HG03439 (cell line): ENCODE measurements around the gene PTPRN2.

Source experiments
- ATAC-seq: cut with Tn5 transposase; IDR thresholded peaks from one replicate; pipeline ENCODE4 v1.9.1; 2021; ENCODE audit warnings: mild to moderate bottlenecking, moderate library complexity; ENCODE audit not compliant: unreplicated experiment

PTPRN2 gene

DNA sequence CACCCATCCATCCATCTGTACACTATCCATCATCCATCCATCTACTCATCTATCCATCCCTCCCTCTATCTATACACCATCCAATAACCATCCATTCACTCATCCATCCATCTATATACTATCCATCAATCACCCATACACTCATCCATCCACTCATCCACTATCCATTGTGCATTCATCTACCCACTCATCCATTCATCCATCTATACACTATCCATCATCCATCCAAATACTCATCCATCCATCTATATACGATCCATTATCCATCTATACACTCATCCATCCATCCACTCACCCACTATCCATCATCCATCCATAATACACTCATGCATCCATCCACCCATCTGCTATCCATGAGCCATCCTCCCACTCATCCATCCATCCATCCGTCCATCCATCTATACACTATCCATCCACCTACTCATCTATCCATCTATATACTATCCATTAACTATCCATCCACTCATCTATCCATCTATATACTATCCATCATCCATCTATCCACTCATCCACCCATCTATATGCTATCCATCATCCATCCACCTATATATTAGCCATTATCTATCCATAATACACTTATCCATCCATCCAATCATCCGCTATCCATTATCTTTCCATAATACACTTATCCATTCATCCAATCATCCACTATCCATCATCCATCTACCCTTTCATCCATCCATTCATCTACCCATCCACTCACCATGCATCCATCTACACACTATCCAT lies 765.5 kb downstream of the PTPRN2 start:
- ATAC-seq, result no peak

GRCh38 chr7:157820796-157821195 lies 766.8 kb downstream of the PTPRN2 start:
- ATAC-seq, result no peak

- no peak for ATAC-seq
Measured at GRCh38 chr7:157819455-157819807, 768.2 kb downstream of the PTPRN2 start.

- ATAC-seq, result no peak
Measured at GRCh38 chr7:157818701-157819454, 768.7 kb downstream of the PTPRN2 start.

- no peak for ATAC-seq
Measured at GRCh38 chr7:157817944-157818700, 769.5 kb downstream of the PTPRN2 start.

DNA sequence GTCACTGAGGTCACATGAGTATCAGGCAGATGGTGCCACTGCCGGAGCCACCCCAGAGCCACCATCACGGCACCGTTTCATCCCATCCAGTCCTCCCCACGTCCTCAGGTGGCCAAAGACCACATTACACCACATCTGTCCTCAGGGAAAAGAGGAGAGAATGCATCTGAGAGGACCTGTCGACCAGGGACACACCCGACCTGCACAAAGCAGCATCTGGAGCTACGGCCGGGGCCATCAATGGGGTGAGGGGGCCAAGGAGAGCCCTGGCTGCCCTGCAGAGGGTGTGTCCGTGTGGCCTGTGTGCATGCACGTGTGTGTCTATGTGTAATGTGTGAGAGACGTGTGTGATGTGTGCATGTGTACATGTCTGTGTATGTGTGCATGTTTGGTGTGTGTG lies 770.2 kb downstream of the PTPRN2 start:
- ATAC-seq, result no peak

- ATAC-seq, result no peak
Measured at GRCh38 chr7:157816526-157817250, 770.9 kb downstream of the PTPRN2 start.

GRCh38 chr7:157816086-157816485 lies 771.5 kb downstream of the PTPRN2 start:
- no peak for ATAC-seq

DNA sequence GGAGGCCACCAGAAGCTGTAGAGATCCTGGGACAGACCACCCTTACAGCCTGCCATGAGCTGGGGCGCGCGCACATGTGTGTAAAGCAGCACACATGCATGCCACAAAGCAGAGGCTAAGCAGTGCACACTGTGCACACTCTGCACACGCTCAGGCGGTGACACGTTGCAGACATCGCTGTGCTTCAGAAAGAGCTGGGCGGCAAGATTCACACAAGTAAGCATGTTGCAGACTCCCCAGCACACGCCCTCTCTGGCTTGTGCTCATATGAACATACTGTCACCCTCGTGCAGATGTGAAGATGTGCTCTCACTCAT lies 772.0 kb downstream of the PTPRN2 start:
- no peak for ATAC-seq

GRCh38 chr7:157814931-157815705 lies 772.5 kb downstream of the PTPRN2 start:
- no peak for ATAC-seq

DNA sequence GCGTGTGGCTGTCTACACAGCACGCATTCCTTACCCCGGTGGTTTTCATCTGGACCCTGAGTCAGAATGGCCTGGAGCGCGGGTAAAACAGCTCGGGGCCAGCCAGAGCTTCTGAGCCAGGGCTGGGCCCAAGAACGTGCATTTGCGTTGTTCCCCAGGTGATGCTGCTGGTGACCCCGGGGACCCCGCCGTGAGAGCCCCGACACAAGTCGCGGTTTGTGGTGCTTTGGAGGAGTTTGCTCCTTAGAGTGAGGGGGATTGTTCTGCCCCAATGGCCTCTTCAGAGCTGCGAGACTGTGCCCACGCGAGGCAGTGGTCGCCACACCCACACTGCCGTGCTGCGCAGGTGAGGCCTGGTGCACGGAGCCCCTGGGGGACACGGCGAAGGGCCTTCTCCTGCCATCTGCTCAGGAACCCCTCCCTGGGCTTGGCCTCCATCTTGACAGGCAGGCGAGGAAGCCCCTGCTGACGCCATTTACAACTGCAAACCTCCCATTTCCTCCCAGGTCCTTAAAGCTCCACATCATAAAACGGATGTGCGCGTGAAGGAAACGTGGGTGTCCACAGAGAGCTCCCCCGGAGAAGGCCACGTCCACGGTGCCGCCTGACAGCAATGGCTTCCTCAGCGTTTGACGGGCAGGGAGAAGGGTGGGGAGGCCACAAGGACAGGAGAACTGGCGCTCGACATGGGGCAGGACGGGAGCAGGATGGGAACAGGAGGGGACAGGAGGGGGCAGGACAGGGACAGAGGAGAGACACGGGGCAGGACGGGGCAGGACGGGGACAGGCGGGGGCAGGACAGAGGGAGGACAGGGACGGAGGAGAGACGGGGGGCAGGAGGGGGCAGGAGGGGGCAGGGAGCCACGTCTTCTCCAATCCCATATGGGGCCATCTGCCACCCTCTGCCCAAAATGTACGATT lies 773.6 kb downstream of the PTPRN2 start:
- ATAC-seq, result no peak

- ATAC-seq, result no peak
Measured at GRCh38 chr7:157813053-157813452, 774.6 kb downstream of the PTPRN2 start.

- ATAC-seq, result no peak
Measured at GRCh38 chr7:157811946-157812345, 775.7 kb downstream of the PTPRN2 start.

DNA sequence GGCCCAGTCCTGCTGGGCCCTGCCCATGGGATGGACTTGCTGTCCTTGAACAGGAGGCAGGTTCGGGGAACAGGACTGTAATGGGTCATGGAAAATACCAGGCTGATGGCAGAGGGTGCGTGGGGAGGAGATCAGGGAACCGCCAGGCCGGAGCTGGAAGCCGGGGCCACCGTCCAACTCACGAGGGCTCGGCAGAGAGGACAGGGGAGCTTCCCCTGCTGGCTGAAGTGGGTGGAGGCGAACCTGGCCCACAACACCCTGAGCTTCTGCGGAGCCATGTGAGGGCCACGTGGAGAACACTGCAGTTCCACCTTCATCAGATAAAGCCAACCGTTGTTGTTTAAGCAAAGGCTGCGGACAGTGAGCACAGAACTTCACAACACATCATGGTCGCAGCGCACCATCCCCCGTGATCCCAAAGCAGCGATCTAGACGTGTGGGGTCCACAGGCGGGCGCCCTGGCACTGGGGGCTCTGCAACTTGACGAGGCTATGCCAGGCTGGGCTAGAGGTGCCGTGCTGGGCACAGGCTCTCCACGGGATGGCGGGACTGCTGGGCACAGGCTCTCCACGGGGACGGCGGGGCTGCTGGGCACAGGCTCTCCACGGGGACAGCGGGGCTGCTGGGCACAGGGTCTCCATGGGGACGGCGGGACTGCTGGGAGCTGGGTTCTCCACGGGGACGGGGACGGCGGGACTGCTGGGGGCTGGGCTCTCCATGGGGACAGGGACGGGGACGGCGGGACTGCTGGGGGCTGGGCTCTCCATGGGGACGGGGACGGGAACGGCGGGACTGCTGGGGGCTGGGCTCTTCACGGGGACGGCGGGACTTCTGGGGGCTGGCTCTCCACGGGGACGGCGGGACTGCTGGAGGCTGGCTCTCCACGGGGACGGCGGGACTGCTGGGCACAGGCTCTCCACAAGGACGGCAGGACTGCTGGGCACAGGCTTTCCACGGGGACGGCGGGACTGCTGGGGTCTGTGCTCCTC lies 777.5 kb downstream of the PTPRN2 start:
- no peak for ATAC-seq

- ATAC-seq, result no peak
Measured at GRCh38 chr7:157809154-157809862, 778.3 kb downstream of the PTPRN2 start.

GRCh38 chr7:157808042-157808441 lies 779.6 kb downstream of the PTPRN2 start:
- no peak for ATAC-seq

- no peak for ATAC-seq
Measured at GRCh38 chr7:157807510-157807909, 780.1 kb downstream of the PTPRN2 start.

GRCh38 chr7:157806711-157807110 lies 780.9 kb downstream of the PTPRN2 start:
- no peak for ATAC-seq
